ENCODE results near the gene RGMB. TPM values are rescaled to one million over a fixed set of nuclear protein-coding genes. Genes with fewer than 3 reads are reported as not detected.

RGMB gene
- polyA plus RNA-seq, 1 of the 3 experiments (the other 2 are of a cell fraction), result 86.7 TPM

GRCh38 chr5:98781964-98782363 lies 8.5 kb downstream of the RGMB start:
- peaks cover 18 to 68% of the 10 kb centered on the region in 2 experiments; a peak in 3 of 4 replicates for H3K4me1 ChIP-seq (ENCODE audit: control insufficient read depth in 1 of 2, insufficient read depth in 2 of 2, low read depth in 1 of 2, low read length in 1 of 2)
- no peak for DNase-seq
- H3K4me3 ChIP-seq (ENCODE audit: low read depth in 2 of 2, low read length in 1 of 2), result peak overlapping the region in 1 of 2 experiments; percentile 30; a peak in 1 of 4 replicates
- CTCF ChIA-PET, result interaction anchor here (3.7 to 24.4 kb wide), 2 partner anchors 9 to 14 kb away, joined by 13 to 409 read pairs; partner anchors contain the start of gene RGMB
- H3K27me3 ChIP-seq (ENCODE audit: insufficient read depth), result no peaks in the 10 kb centered on the region
- WGBS (ENCODE audit: low lambda C conversion rate), result 97% methylated on average over 2 of the region's 2 CpGs
- H3K9me2 ChIP-seq, result no peaks in the 10 kb centered on the region
- H3K9me3 ChIP-seq, result no peaks in the 10 kb centered on the region
- no peak overlapping the region for H3K9ac ChIP-seq
- H3K79me2 ChIP-seq (ENCODE audit: insufficient read depth), result peaks cover 100% of the 10 kb centered on the region
- TF ChIP-seq TAF1 (IDR thresholded peaks at IDR 0.05; ENCODE audit: borderline replicate concordance, low read depth, low read length) (no peak), MAX (IDR thresholded peaks at IDR 0.05; ENCODE audit: low read depth) (peak; percentile 35; the same call in 1 of the 2 replicates)
- peaks cover 100% of the 10 kb centered on the region for H4K20me1 ChIP-seq (ENCODE audit: insufficient read depth)
- H3F3A ChIP-seq (replicated peaks; ENCODE audit: insufficient read depth), result peaks cover 20% of the 10 kb centered on the region
- no peak overlapping the region for H3K27ac ChIP-seq (ENCODE audit: low read depth in 2 of 2, low read length in 1 of 2)
- no peak overlapping the region for H2AFZ ChIP-seq (ENCODE audit: low read depth)
- peaks cover 59 to 86% of the 10 kb centered on the region in 2 experiments for H3K36me3 ChIP-seq (replicated peaks in 1 of 2; ENCODE audit: control insufficient read depth in 1 of 2, insufficient read depth in 2 of 2, low read length in 1 of 2)
- POLR2A ChIA-PET, result no interaction called here
- H3K4me2 ChIP-seq, result peak overlapping the region; percentile 61

GRCh38 chr5:98783051-98783649 lies 9.7 kb downstream of the RGMB start:
- CTCF ChIA-PET, result interaction anchor here (0.7 to 24.4 kb wide), 4 partner anchors 10 to 1552 kb away, joined by 3 to 409 read pairs (median 8); partner anchors contain the start of gene RGMB

More at GRCh38 chr5:98783051-98783649, 9.7 kb downstream of the RGMB start:
- H3F3A ChIP-seq (replicated peaks; ENCODE audit: insufficient read depth), result peaks cover 22% of the 10 kb centered on the region
- 75% methylated on average over 2 of the region's 3 CpGs for WGBS (ENCODE audit: low lambda C conversion rate)
- H3K9me3 ChIP-seq, result no peaks in the 10 kb centered on the region
- no peak overlapping the region; a peak in 1 of 4 replicates for H3K4me3 ChIP-seq (ENCODE audit: low read depth in 2 of 2, low read length in 1 of 2)
- H3K4me2 ChIP-seq, result peak overlapping the region; percentile 61; the same call in 1 of the 2 replicates
- no peak for DNase-seq
- TF ChIP-seq YY1 (IDR thresholded peaks at IDR 0.05; ENCODE audit: low read depth) (no peak), PBX3 (IDR thresholded peaks at IDR 0.05) (no peak), FOSL2 (IDR thresholded peaks at IDR 0.05; ENCODE audit: borderline replicate concordance, low read depth) (no peak), FOXM1 (IDR thresholded peaks at IDR 0.05; ENCODE audit: low read depth) (no peak), USF2 (IDR thresholded peaks at IDR 0.05; ENCODE audit: borderline replicate concordance, low read depth, low read length) (no peak), GABPA (IDR thresholded peaks at IDR 0.05; ENCODE audit: low read depth) (no peak), GATA2 (CRISPR knock-in tag; IDR thresholded peaks at IDR 0.05) (no peak)
- H3K9ac ChIP-seq, result no peak overlapping the region
- H4K20me1 ChIP-seq (ENCODE audit: insufficient read depth), result peaks cover 100% of the 10 kb centered on the region
- H3K4me1 ChIP-seq (ENCODE audit: control insufficient read depth in 1 of 2, insufficient read depth in 2 of 2, low read depth in 1 of 2, low read length in 1 of 2), result peaks cover 18 to 68% of the 10 kb centered on the region in 2 experiments; a peak in 3 of 4 replicates
- H3K9me2 ChIP-seq, result no peaks in the 10 kb centered on the region
- POLR2A ChIA-PET, result no interaction called here
- no peak overlapping the region for H3K27ac ChIP-seq (ENCODE audit: low read depth in 2 of 2, low read length in 1 of 2)
- H3K36me3 ChIP-seq (replicated peaks in 1 of 2; ENCODE audit: control insufficient read depth in 1 of 2, insufficient read depth in 2 of 2, low read length in 1 of 2), result peaks cover 70 to 86% of the 10 kb centered on the region in 2 experiments
- no peaks in the 10 kb centered on the region for H3K27me3 ChIP-seq (ENCODE audit: insufficient read depth)
- peaks cover 100% of the 10 kb centered on the region for H3K79me2 ChIP-seq (ENCODE audit: insufficient read depth)
- no peak overlapping the region for H2AFZ ChIP-seq (ENCODE audit: low read depth)
